AG04450 (cell line): ENCODE measurements around the gene VPS41. TPM values are rescaled to one million over a fixed set of nuclear protein-coding genes. Genes with fewer than 3 reads are reported as not detected.

Source experiments
- CTCF ChIA-PET: fragments of 300-600, 350-600 bp; formaldehyde crosslinking; extraction: SDS; loops from one replicate; lab custom pipeline; 2022; ENCODE audit warnings: antibody characterized with exemption, inconsistent platforms; lab: Charles Lee
- POLR2A ChIA-PET: fragments of 350-600 bp; formaldehyde crosslinking; extraction: SDS; loops from one replicate; lab custom pipeline; 2021; ENCODE audit warnings: antibody characterized with exemption, inconsistent platforms; lab: Yijun Ruan, JAX
- DNase-seq: peaks from one replicate; pipeline ENCODE4 v3.0.0-alpha.2; 2011; ENCODE audit warnings: low read depth, low spot score
- H3K27ac ChIP-seq: one replicate; pipeline ENCODE4 v1.5.1; 2012; ENCODE audit warnings: low read depth, low read length, control low read depth
- H3K27me3 ChIP-seq: one replicate; pipeline ENCODE4 v1.6.0; 2012; ENCODE audit warnings: low read length; ENCODE audit not compliant: control insufficient read depth, insufficient read depth
- H3K4me3 ChIP-seq: 2 replicates; pipeline ENCODE4 v1.5.1; 2011; ENCODE audit warnings: mild to moderate bottlenecking, low read depth, low read length, control low read depth
- H3K9me3 ChIP-seq: 2 replicates; pipeline ENCODE4 v1.5.1; 2012; ENCODE audit warnings: low read length; ENCODE audit not compliant: control insufficient read depth, insufficient read depth
- polyA plus RNA-seq: library from polyadenylated mRNA; depleted of rRNA; stranded (reverse); fragments of >200 nt; gene quantifications from 2 replicates; pipeline ENCODE4 v1.2.3, GENCODE V29; 2011
- TF ChIP-seq, protein P1 (sequence below): IDR thresholded peaks from 2 replicates; pipeline ENCODE4 v1.5.1; 2011; ENCODE audit warnings: low read depth, low read length, control low read depth, inconsistent platforms

VPS41 gene
- polyA plus RNA-seq, 1 experiment: 67.1 TPM

DNA sequence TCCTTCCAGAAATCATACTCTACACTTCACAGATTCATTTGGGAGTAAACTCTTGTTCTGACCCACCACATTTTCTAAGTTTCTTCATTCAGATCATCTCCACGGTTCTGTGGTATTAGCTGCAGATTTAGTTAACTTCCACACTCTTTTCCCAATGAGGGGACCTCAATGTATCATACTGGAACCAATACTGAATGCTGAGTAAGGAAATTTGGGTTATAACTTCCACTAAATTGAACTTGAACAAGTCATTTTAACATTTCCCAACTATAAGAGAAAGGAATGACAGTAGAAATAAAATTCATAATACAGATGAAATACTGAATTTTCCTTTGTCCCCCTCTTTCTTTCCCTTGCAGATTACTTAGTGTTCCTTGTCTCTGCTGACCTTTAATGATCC lies 131.4 kb downstream of the VPS41 start:
- POLR2A ChIA-PET: no interaction called here
- H3K27me3 ChIP-seq: no peaks in the 10 kb centered on the region
- TF ChIP-seq, protein P1, sequence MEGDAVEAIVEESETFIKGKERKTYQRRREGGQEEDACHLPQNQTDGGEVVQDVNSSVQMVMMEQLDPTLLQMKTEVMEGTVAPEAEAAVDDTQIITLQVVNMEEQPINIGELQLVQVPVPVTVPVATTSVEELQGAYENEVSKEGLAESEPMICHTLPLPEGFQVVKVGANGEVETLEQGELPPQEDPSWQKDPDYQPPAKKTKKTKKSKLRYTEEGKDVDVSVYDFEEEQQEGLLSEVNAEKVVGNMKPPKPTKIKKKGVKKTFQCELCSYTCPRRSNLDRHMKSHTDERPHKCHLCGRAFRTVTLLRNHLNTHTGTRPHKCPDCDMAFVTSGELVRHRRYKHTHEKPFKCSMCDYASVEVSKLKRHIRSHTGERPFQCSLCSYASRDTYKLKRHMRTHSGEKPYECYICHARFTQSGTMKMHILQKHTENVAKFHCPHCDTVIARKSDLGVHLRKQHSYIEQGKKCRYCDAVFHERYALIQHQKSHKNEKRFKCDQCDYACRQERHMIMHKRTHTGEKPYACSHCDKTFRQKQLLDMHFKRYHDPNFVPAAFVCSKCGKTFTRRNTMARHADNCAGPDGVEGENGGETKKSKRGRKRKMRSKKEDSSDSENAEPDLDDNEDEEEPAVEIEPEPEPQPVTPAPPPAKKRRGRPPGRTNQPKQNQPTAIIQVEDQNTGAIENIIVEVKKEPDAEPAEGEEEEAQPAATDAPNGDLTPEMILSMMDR: no peak
- DNase-seq: no peak
- H3K4me3 ChIP-seq: no peak overlapping the region
- H3K9me3 ChIP-seq: no peaks in the 10 kb centered on the region
- H3K27ac ChIP-seq: no peak overlapping the region
- CTCF ChIA-PET: no interaction called here

DNA sequence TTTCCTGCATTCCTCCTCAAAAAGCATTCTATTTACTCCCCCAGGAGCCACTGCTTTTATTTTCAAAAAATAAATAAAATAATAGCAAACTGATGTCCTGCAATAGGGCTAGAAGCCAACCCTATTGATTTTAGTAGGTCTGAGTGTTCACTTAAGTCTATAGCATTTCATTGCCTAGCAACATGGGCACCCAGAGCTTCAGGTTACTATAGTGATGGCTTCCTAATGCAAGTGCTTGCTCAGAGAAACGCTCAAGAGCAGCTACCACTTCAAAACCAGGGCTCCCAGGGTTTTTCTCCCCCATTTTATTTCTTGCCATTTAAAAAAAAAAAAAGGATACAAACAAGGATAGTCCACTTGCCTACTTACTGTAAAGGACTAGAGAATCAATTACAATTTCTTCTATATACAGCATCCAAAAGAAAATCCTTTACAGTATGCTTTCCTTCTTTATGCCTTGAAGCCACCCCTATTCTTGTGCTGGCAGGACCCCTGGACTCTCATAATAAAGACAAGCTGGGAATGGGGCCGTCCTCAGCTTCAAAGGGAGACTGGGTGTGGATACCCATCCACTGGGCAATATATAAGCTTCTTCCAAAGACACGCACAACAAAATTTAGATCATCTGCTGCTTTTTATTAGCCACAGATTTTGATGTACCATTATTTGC lies 133.3 kb downstream of the VPS41 start:
- no peak for DNase-seq
- H3K27ac ChIP-seq: no peak overlapping the region
- TF ChIP-seq, protein P1: no peak
- H3K4me3 ChIP-seq: no peak overlapping the region
- CTCF ChIA-PET: interaction anchor here (0.7 to 0.9 kb wide), 2 partner anchors 30 to 329 kb away, joined by 3 read pairs; no protein-coding TSS in a partner anchor
- H3K9me3 ChIP-seq: no peaks in the 10 kb centered on the region
- no peaks in the 10 kb centered on the region for H3K27me3 ChIP-seq
- POLR2A ChIA-PET: no interaction called here

DNA sequence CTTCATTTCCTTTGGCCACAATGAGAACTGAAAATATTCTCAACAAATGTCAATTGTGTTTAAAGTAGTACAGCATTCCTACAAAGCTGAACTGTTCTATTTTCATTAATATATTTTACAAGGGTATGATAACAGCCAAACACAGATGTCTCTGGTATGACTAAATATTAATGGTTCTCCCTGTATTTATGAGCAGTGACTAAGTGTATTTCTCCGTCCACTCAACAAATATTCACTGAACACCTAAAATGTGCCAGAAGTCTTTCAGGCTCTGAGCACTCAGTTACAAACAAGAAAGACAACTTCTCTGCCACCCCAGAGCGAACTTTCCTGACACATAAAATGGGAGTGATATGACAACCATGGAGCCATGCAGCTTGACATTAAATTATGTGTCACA lies 135.6 kb downstream of the VPS41 start:
- no peak overlapping the region for H3K4me3 ChIP-seq
- TF ChIP-seq, protein P1: no peak
- H3K27me3 ChIP-seq: no peaks in the 10 kb centered on the region
- no peaks in the 10 kb centered on the region for H3K9me3 ChIP-seq
- no peak for DNase-seq
- no peak overlapping the region for H3K27ac ChIP-seq
- POLR2A ChIA-PET: no interaction called here
- CTCF ChIA-PET: no interaction called here

DNA sequence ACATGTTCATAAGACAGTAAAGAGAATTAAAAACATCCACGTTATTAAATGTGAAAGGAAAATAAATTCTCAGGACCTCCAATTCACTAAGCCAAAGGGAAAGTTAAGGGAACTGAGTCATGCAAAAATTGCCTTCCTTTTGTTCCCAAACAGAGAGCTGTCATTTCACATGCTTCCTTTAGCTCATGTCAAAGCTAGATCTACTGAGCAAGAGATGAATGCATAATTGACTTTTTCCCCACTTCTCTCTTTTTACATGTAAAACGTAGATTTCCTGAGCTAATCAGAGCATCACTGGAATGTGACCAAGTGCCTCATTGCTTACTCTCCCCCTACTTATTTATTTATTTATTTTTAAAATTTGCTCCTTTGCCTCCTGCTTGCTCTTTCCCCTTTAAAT lies 148.8 kb downstream of the VPS41 start:
- no peak for DNase-seq
- no peak overlapping the region for H3K27ac ChIP-seq
- TF ChIP-seq, protein P1: no peak
- H3K9me3 ChIP-seq: no peaks in the 10 kb centered on the region
- no peak overlapping the region for H3K4me3 ChIP-seq
- H3K27me3 ChIP-seq: no peaks in the 10 kb centered on the region
- ChIA-PET CTCF (no interaction called here), POLR2A (no interaction called here)

DNA sequence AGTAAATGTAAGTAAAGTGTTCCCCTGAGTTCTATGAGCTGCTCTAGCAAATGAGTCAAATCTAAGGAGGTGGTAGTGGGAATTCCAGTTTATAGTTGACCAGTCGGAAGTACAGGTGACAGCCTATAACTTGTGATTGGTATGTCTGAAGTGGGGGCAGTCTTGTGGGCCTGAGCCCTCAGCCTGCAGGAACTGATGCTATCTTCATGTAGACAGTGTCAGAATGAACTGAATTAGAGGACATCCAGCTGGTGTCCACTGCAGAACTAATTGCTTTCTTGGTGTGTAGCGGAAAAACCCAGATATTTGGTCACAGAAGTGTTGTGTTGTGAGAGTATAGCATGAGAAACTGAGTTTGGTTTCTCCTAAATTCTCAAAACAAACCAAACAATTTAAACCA lies 150.0 kb downstream of the VPS41 start:
- no peak overlapping the region for H3K27ac ChIP-seq
- H3K9me3 ChIP-seq: no peaks in the 10 kb centered on the region
- no peaks in the 10 kb centered on the region for H3K27me3 ChIP-seq
- POLR2A ChIA-PET: no interaction called here
- no peak for DNase-seq
- H3K4me3 ChIP-seq: no peak overlapping the region
- TF ChIP-seq, protein P1: no peak
- CTCF ChIA-PET: interaction anchor here (0.9 kb wide), 1 partner anchor 11 kb away, joined by 4 read pairs; no protein-coding TSS in a partner anchor
